ENCODE data around the gene SIRT3. TPM values are rescaled to one million over a fixed set of nuclear protein-coding genes. Genes with fewer than 3 reads are reported as not detected.
"Not testable (repeated sequence)": the region's sequence is repeated elsewhere in the genome, so short reads cannot be mapped to it uniquely, and the experiment has no call there.

Gene SIRT3
- total RNA-seq, 2 donors from 2014 or later = 22.1 to 22.6 TPM

GRCh38 chr11:249062-249461 is 12.9 kb upstream of the SIRT3 start:
- Histone ChIP-seq H3K27ac (no peak overlapping the region), H3K27me3 (no peaks in the 10 kb centered on the region), H3K9me3 (no peaks in the 10 kb centered on the region), H3K4me1 (no peaks in the 10 kb centered on the region), H3K4me3 (no peak overlapping the region), H3K36me3 (replicated peaks in 1 of 2; ENCODE audit: insufficient read depth in 1 of 2, low read depth in 2 of 2) (peaks cover 17 to 41% of the 10 kb centered on the region in 2 donors)
- DNase-seq (no peak), ATAC-seq (no peak)
- WGBS, 2 donors = 85 to 96% methylated on average over 8 of the region's 8 CpGs
- intact Hi-C loops (cut with DNase I) = no loop called here
- TF ChIP-seq POLR2A (IDR thresholded peaks at IDR 0.05) = no peak
- no peak for TF ChIP-seq CTCF (IDR thresholded peaks at IDR 0.05)

GRCh38 chr11:244376-244775 is 8.2 kb upstream of the SIRT3 start:
- H3K27ac ChIP-seq = no peak overlapping the region
- H3K4me1 ChIP-seq = no peaks in the 10 kb centered on the region
- no peak for ATAC-seq
- no peaks in the 10 kb centered on the region for H3K9me3 ChIP-seq
- H3K4me3 ChIP-seq = no peak overlapping the region
- H3K27me3 ChIP-seq = no peaks in the 10 kb centered on the region
- H3K36me3 ChIP-seq (replicated peaks in 1 of 2; ENCODE audit: insufficient read depth in 1 of 2, low read depth in 2 of 2) = peaks cover 17 to 33% of the 10 kb centered on the region in 2 donors
- TF ChIP-seq POLR2A (IDR thresholded peaks at IDR 0.05) (no peak), CTCF (IDR thresholded peaks at IDR 0.05) (no peak)
- intact Hi-C loops (cut with DNase I) = loop anchor here (5.0 kb wide), 1 partner anchor 53 kb away; the partner anchor contains the start of gene IFITM5
- no peak for DNase-seq
- 89 to 92% methylated on average over 2 of the region's 2 CpGs for WGBS, 2 donors

GRCh38 chr11:241634-242033 is 5.5 kb upstream of the SIRT3 start:
- intact Hi-C loops (cut with DNase I) = loop anchor here (5.0 kb wide), 1 partner anchor 56 kb away; the partner anchor contains the start of gene IFITM5
- no peak overlapping the region for H3K27ac ChIP-seq
- H3K27me3 ChIP-seq = no peaks in the 10 kb centered on the region
- WGBS, 2 donors = 91 to 93% methylated on average over 5 of the region's 5 CpGs
- H3K36me3 ChIP-seq (replicated peaks in 1 of 2; ENCODE audit: insufficient read depth in 1 of 2, low read depth in 2 of 2) = peaks cover 6 to 15% of the 10 kb centered on the region in 2 donors
- no peaks in the 10 kb centered on the region for H3K9me3 ChIP-seq
- H3K4me1 ChIP-seq = peaks cover 15% of the 10 kb centered on the region
- no peak overlapping the region for H3K4me3 ChIP-seq
- TF ChIP-seq POLR2A (IDR thresholded peaks at IDR 0.05) = no peak
- TF ChIP-seq CTCF (IDR thresholded peaks at IDR 0.05) = no peak
- DNase-seq (no peak), ATAC-seq (no peak)

GRCh38 chr11:240315-240714 is 4.2 kb upstream of the SIRT3 start:
- TF ChIP-seq POLR2A (IDR thresholded peaks at IDR 0.05) = no peak
- TF ChIP-seq CTCF (IDR thresholded peaks at IDR 0.05) = no peak
- WGBS, 2 donors = 21 to 38% methylated on average over 1 of the region's 1 CpG
- Histone ChIP-seq H3K4me1 (peaks cover 19% of the 10 kb centered on the region), H3K4me3 (no peak overlapping the region), H3K27me3 (no peaks in the 10 kb centered on the region), H3K9me3 (no peaks in the 10 kb centered on the region), H3K27ac (no peak overlapping the region), H3K36me3 (replicated peaks in 1 of 2; ENCODE audit: insufficient read depth in 1 of 2, low read depth in 2 of 2) (peaks cover 4 to 10% of the 10 kb centered on the region in 2 donors)
- intact Hi-C loops (cut with DNase I) = loop anchor here (5.0 kb wide), 1 partner anchor 57 kb away; the partner anchor contains the start of gene IFITM5
- DNase-seq = no peak
- no peak for ATAC-seq

- H3K4me1 ChIP-seq = peaks cover 29% of the 10 kb centered on the region
- H3K27me3 ChIP-seq; H3K9me3 ChIP-seq; H3K4me3 ChIP-seq; H3K27ac ChIP-seq; H3K36me3 ChIP-seq (replicated peaks in 1 of 2; ENCODE audit: insufficient read depth in 1 of 2, low read depth in 2 of 2); ATAC-seq; DNase-seq: not testable (repeated sequence)
- intact Hi-C loops (cut with DNase I) = loop anchor here (10.0 kb wide), 1 partner anchor 126 kb away; the partner anchor contains the start of gene B4GALNT4
- 77 to 84% methylated on average over 7 of the region's 7 CpGs for WGBS, 2 donors
Observed at GRCh38 chr11:238346-238745, 2.2 kb upstream of the SIRT3 start.

Data from body of pancreas (tissue), 4 donors.